ENCODE data around the gene MPPE1. TPM values are rescaled to one million over a fixed set of nuclear protein-coding genes. Genes with fewer than 3 reads are reported as not detected.

Gene MPPE1
- total and polyA plus RNA-seq, 9 of the 15 experiments (the other 6 are each of a cell fraction or from before 2014, with no cell fraction given) = 10.7 to 19.5 (median 13.3) TPM

DNA sequence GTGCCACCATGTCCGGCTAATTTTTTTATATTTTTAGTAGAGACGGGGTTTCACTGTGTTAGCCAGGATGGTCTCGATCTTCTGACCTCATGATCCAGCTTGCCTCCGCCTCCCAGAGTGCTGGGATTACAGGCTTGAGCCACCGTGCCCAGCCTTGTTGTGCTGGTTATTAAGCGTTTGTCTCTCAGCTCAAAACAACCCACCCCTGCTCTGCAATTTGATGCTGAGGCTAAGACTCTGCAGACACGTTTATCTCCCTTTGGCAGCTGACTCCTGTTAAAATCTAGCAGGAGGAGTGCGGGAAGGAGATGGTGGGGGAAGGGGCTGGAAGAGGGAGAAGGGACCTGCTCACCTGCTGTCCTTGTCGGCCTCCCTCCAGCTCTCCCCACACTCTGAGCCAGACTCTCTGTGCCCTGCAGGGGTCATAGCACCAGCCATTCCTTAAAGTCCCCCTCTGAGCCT is 43.3 kb upstream of the MPPE1 start (continued):
- TF ChIP-seq, protein P1, sequence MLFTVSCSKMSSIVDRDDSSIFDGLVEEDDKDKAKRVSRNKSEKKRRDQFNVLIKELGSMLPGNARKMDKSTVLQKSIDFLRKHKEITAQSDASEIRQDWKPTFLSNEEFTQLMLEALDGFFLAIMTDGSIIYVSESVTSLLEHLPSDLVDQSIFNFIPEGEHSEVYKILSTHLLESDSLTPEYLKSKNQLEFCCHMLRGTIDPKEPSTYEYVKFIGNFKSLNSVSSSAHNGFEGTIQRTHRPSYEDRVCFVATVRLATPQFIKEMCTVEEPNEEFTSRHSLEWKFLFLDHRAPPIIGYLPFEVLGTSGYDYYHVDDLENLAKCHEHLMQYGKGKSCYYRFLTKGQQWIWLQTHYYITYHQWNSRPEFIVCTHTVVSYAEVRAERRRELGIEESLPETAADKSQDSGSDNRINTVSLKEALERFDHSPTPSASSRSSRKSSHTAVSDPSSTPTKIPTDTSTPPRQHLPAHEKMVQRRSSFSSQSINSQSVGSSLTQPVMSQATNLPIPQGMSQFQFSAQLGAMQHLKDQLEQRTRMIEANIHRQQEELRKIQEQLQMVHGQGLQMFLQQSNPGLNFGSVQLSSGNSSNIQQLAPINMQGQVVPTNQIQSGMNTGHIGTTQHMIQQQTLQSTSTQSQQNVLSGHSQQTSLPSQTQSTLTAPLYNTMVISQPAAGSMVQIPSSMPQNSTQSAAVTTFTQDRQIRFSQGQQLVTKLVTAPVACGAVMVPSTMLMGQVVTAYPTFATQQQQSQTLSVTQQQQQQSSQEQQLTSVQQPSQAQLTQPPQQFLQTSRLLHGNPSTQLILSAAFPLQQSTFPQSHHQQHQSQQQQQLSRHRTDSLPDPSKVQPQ (CRISPR knock-in tag; IDR thresholded peaks at IDR 0.05; ENCODE audit: borderline replicate concordance) = no peak
- TF ChIP-seq CC2D1A (IDR thresholded peaks at IDR 0.05) = peak; percentile 12; the same call in 1 of the 2 replicates
- no peak for TF ChIP-seq BRD9 (IDR thresholded peaks at IDR 0.05; ENCODE audit: low read depth, partially characterized antibody)
- TF ChIP-seq, protein P2, sequence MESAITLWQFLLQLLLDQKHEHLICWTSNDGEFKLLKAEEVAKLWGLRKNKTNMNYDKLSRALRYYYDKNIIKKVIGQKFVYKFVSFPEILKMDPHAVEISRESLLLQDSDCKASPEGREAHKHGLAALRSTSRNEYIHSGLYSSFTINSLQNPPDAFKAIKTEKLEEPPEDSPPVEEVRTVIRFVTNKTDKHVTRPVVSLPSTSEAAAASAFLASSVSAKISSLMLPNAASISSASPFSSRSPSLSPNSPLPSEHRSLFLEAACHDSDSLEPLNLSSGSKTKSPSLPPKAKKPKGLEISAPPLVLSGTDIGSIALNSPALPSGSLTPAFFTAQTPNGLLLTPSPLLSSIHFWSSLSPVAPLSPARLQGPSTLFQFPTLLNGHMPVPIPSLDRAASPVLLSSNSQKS (CRISPR knock-in tag; IDR thresholded peaks at IDR 0.05) = no peak
- no peak for TF ChIP-seq ZKSCAN1 (IDR thresholded peaks at IDR 0.05; ENCODE audit: low read depth, low read length)
- no peak for TF ChIP-seq MYBL2 (IDR thresholded peaks at IDR 0.05; ENCODE audit: low read depth)
- no peak for TF ChIP-seq MYBL2 (CRISPR knock-in tag; IDR thresholded peaks at IDR 0.05; ENCODE audit: borderline replicate concordance)
- no peak for TF ChIP-seq TCF7L2 (IDR thresholded peaks at IDR 0.05; ENCODE audit: low read depth, low read length)
- no peak for TF ChIP-seq SRSF7 (optimal IDR thresholded peaks at IDR 0.05; ENCODE audit: low read depth, low read length)
- TF ChIP-seq, protein P3, sequence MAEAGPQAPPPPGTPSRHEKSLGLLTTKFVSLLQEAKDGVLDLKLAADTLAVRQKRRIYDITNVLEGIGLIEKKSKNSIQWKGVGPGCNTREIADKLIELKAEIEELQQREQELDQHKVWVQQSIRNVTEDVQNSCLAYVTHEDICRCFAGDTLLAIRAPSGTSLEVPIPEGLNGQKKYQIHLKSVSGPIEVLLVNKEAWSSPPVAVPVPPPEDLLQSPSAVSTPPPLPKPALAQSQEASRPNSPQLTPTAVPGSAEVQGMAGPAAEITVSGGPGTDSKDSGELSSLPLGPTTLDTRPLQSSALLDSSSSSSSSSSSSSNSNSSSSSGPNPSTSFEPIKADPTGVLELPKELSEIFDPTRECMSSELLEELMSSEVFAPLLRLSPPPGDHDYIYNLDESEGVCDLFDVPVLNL (CRISPR knock-in tag; IDR thresholded peaks at IDR 0.05; ENCODE audit: low read depth) = no peak
- TF ChIP-seq RHOXF2B (CRISPR knock-in tag; conservative IDR thresholded peaks at IDR 0.05) = no peak
- peak; percentile 86 for TF ChIP-seq LEF1 (IDR thresholded peaks at IDR 0.05)
- TF ChIP-seq, protein P4, sequence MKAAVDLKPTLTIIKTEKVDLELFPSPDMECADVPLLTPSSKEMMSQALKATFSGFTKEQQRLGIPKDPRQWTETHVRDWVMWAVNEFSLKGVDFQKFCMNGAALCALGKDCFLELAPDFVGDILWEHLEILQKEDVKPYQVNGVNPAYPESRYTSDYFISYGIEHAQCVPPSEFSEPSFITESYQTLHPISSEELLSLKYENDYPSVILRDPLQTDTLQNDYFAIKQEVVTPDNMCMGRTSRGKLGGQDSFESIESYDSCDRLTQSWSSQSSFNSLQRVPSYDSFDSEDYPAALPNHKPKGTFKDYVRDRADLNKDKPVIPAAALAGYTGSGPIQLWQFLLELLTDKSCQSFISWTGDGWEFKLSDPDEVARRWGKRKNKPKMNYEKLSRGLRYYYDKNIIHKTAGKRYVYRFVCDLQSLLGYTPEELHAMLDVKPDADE (conservative IDR thresholded peaks at IDR 0.05; ENCODE audit: control insufficient read depth, low read depth, low read length) = no peak
- TF ChIP-seq FOXJ3 (CRISPR knock-in tag; IDR thresholded peaks at IDR 0.05) = no peak
- TF ChIP-seq ZNF668 (CRISPR knock-in tag; IDR thresholded peaks at IDR 0.05) = no peak
- TF ChIP-seq RUNX1 (IDR thresholded peaks at IDR 0.05; ENCODE audit: low read depth) = no peak
- TF ChIP-seq, protein P5, sequence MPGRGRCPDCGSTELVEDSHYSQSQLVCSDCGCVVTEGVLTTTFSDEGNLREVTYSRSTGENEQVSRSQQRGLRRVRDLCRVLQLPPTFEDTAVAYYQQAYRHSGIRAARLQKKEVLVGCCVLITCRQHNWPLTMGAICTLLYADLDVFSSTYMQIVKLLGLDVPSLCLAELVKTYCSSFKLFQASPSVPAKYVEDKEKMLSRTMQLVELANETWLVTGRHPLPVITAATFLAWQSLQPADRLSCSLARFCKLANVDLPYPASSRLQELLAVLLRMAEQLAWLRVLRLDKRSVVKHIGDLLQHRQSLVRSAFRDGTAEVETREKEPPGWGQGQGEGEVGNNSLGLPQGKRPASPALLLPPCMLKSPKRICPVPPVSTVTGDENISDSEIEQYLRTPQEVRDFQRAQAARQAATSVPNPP (IDR thresholded peaks at IDR 0.05; ENCODE audit: borderline replicate concordance, insufficient read depth, insufficient read length) = no peak
- TF ChIP-seq, protein P6, sequence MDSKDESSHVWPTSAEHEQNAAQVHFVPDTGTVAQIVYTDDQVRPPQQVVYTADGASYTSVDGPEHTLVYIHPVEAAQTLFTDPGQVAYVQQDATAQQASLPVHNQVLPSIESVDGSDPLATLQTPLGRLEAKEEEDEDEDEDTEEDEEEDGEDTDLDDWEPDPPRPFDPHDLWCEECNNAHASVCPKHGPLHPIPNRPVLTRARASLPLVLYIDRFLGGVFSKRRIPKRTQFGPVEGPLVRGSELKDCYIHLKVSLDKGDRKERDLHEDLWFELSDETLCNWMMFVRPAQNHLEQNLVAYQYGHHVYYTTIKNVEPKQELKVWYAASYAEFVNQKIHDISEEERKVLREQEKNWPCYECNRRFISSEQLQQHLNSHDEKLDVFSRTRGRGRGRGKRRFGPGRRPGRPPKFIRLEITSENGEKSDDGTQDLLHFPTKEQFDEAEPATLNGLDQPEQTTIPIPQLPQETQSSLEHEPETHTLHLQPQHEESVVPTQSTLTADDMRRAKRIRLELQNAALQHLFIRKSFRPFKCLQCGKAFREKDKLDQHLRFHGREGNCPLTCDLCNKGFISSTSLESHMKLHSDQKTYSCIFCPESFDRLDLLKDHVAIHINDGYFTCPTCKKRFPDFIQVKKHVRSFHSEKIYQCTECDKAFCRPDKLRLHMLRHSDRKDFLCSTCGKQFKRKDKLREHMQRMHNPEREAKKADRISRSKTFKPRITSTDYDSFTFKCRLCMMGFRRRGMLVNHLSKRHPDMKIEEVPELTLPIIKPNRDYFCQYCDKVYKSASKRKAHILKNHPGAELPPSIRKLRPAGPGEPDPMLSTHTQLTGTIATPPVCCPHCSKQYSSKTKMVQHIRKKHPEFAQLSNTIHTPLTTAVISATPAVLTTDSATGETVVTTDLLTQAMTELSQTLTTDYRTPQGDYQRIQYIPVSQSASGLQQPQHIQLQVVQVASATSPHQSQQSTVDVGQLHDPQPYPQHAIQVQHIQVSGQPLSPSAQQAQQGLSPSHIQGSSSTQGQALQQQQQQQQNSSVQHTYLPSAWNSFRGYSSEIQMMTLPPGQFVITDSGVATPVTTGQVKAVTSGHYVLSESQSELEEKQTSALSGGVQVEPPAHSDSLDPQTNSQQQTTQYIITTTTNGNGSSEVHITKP (IDR thresholded peaks at IDR 0.05; ENCODE audit: partially characterized antibody) = no peak
